ENCODE measurements around the gene BMS1. TPM values are rescaled to one million over a fixed set of nuclear protein-coding genes. Genes with fewer than 3 reads are reported as not detected.
A peak's percentile ranks its signal among the peaks of the same experiment; 100 is the strongest.

The BMS1 gene
- total RNA-seq, 1 experiment from 2014 or later: 44.2 TPM

- H3K4me3 Mint-ChIP-seq: peak overlapping the region; percentile 64 to 83
Measured at GRCh38 chr10:42753126-42753506, 29.5 kb upstream of the BMS1 start.

More at GRCh38 chr10:42753126-42753506, 29.5 kb upstream of the BMS1 start:
- Histone ChIP-seq H4K8ac (replicated peaks; ENCODE audit: insufficient read length, low read depth, low read length) (no peak overlapping the region), H3K27ac (ENCODE audit: insufficient read length, low read depth, low read length) (no peak overlapping the region), H3K4ac (ENCODE audit: low read depth, low read length) (no peak overlapping the region), H2AFZ (ENCODE audit: low read length) (no peak overlapping the region), H2BK20ac (ENCODE audit: low read depth, low read length, poor library complexity, severe bottlenecking) (no peak overlapping the region), H3K79me2 (ENCODE audit: insufficient read depth, low read length) (no peaks in the 10 kb centered on the region), H2BK120ac (ENCODE audit: low read depth, low read length, poor library complexity, severe bottlenecking) (no peak overlapping the region), H3K79me1 (ENCODE audit: insufficient read depth, low read depth, low read length, poor library complexity, severe bottlenecking) (no peaks in the 10 kb centered on the region), H2BK12ac (ENCODE audit: insufficient read length, low read depth, low read length) (no peak overlapping the region), H2BK5ac (ENCODE audit: insufficient read length, low read length) (no peak overlapping the region), H3K23ac (ENCODE audit: insufficient read length, low read depth, low read length) (no peak overlapping the region), H3K23me2 (ENCODE audit: insufficient read length, low read depth, low read length, poor library complexity, severe bottlenecking) (peaks cover 20% of the 10 kb centered on the region), H3K9ac (ENCODE audit: extremely low read depth, insufficient read length, low read length) (no peak overlapping the region), H3K27me3 (ENCODE audit: insufficient read depth, low read length) (peaks cover 26% of the 10 kb centered on the region; the same call in 1 of the 2 replicates), H4K91ac (ENCODE audit: insufficient read length, low read depth, low read length) (no peak overlapping the region), H4K20me1 (ENCODE audit: control insufficient read depth, insufficient read depth, insufficient read length) (no peaks in the 10 kb centered on the region), H4K5ac (ENCODE audit: insufficient read length, low read depth, low read length) (no peak overlapping the region), H3T11ph (ENCODE audit: low read length) (no peak overlapping the region), H3K14ac (ENCODE audit: insufficient read depth, low read length) (no peak overlapping the region), H3K4me1 (ENCODE audit: insufficient read depth, low read length) (no peaks in the 10 kb centered on the region), H3K9me3 (ENCODE audit: control insufficient read depth, low read depth, low read length) (no peaks in the 10 kb centered on the region), H2AK5ac (ENCODE audit: insufficient read length, low read length) (no peak overlapping the region), H3K18ac (ENCODE audit: insufficient read length, low read depth, low read length) (no peak overlapping the region), H3K56ac (ENCODE audit: insufficient read length, low read depth, low read length) (no peak overlapping the region), H3K4me2 (ENCODE audit: insufficient read depth, insufficient read length, low read length) (peak overlapping the region; percentile 49), H2BK15ac (ENCODE audit: low read depth, low read length) (no peak overlapping the region)
- H3K9me3 Mint-ChIP-seq: peaks cover 13% of the 10 kb centered on the region in 2 experiments
- no peak overlapping the region for H3K27ac Mint-ChIP-seq
- no peaks in the 10 kb centered on the region for H3K4me1 Mint-ChIP-seq
- peaks cover 77% of the 10 kb centered on the region for H3K27me3 Mint-ChIP-seq (ENCODE audit: low read depth)
- no CpG with 5 or more reads among the region's 28 CpGs for WGBS (ENCODE audit: extremely low coverage, insufficient read length, low lambda C conversion rate)
- no peaks in the 10 kb centered on the region for H3K36me3 Mint-ChIP-seq (ENCODE audit: insufficient read depth in 1 of 3, low read depth in 3 of 3)
- TF ChIP-seq, protein P1, sequence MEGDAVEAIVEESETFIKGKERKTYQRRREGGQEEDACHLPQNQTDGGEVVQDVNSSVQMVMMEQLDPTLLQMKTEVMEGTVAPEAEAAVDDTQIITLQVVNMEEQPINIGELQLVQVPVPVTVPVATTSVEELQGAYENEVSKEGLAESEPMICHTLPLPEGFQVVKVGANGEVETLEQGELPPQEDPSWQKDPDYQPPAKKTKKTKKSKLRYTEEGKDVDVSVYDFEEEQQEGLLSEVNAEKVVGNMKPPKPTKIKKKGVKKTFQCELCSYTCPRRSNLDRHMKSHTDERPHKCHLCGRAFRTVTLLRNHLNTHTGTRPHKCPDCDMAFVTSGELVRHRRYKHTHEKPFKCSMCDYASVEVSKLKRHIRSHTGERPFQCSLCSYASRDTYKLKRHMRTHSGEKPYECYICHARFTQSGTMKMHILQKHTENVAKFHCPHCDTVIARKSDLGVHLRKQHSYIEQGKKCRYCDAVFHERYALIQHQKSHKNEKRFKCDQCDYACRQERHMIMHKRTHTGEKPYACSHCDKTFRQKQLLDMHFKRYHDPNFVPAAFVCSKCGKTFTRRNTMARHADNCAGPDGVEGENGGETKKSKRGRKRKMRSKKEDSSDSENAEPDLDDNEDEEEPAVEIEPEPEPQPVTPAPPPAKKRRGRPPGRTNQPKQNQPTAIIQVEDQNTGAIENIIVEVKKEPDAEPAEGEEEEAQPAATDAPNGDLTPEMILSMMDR (conservative IDR thresholded peaks at IDR 0.05): peak; percentile 93
- DNase-seq: peak; percentile 92
